ENCODE measurements around the gene KRTAP9-9.

- TF ChIP-seq GATA2 (IDR thresholded peaks at IDR 0.05; ENCODE audit: low read depth, low read length) (no peak), GATA3 (IDR thresholded peaks at IDR 0.05; ENCODE audit: low read depth, low read length) (no peak)
Measured at GRCh38 chr17:41298458-41299135, 43.4 kb downstream of the KRTAP9-9 start.

Measured in SH-SY5Y (cell line).